ENCODE data around the gene SETD4.
A peak's percentile ranks its signal among the peaks of the same experiment; 100 is the strongest.
"Not testable (repeated sequence)": the region's sequence is repeated elsewhere in the genome, so short reads cannot be mapped to it uniquely, and the experiment has no call there.

Gene SETD4

GRCh38 chr21:36060159-36060921 lies at the start of gene SETD4:
TSS of gene SETD4 (minus strand) at chr21:36060526. CDS start at chr21:36058888, 1,638 bp downstream.
- DNase-seq (ENCODE audit: low spot score) = peak; percentile 94

GRCh38 chr21:36109868-36110267 lies 49.5 kb upstream of the SETD4 start:
- DNase-seq (ENCODE audit: low spot score) = no peak

- DNase-seq (ENCODE audit: low spot score) = no peak
Observed at GRCh38 chr21:36105327-36105842, 45.1 kb upstream of the SETD4 start.

GRCh38 chr21:36104317-36105300 lies 44.3 kb upstream of the SETD4 start:
- DNase-seq (ENCODE audit: low spot score) = peak; percentile 49

- DNase-seq (ENCODE audit: low spot score) = no peak
Observed at GRCh38 chr21:36103434-36103833, 43.1 kb upstream of the SETD4 start.

- no peak for DNase-seq (ENCODE audit: low spot score)
Observed at GRCh38 chr21:36100971-36101641, 40.8 kb upstream of the SETD4 start.

- not testable (repeated sequence) for DNase-seq (ENCODE audit: low spot score)
Observed at GRCh38 chr21:36099695-36100211, 39.4 kb upstream of the SETD4 start.

GRCh38 chr21:36099000-36099399 lies 38.7 kb upstream of the SETD4 start:
- no peak for DNase-seq (ENCODE audit: low spot score)

GRCh38 chr21:36098182-36098532 lies 37.8 kb upstream of the SETD4 start:
- DNase-seq (ENCODE audit: low spot score) = no peak

- DNase-seq (ENCODE audit: low spot score) = no peak
Observed at GRCh38 chr21:36097427-36098181, 37.3 kb upstream of the SETD4 start.

- no peak for DNase-seq (ENCODE audit: low spot score)
Observed at GRCh38 chr21:36096398-36097290, 36.3 kb upstream of the SETD4 start.

GRCh38 chr21:36093512-36093911 lies 33.2 kb upstream of the SETD4 start:
- no peak for DNase-seq (ENCODE audit: low spot score)

- no peak for DNase-seq (ENCODE audit: low spot score)
Observed at GRCh38 chr21:36092681-36093080, 32.4 kb upstream of the SETD4 start.

GRCh38 chr21:36089946-36090345 lies 29.6 kb upstream of the SETD4 start:
- DNase-seq (ENCODE audit: low spot score) = no peak

- DNase-seq (ENCODE audit: low spot score) = no peak
Observed at GRCh38 chr21:36087362-36088138, 27.2 kb upstream of the SETD4 start.

GRCh38 chr21:36082237-36082664 lies 21.9 kb upstream of the SETD4 start:
- no peak for DNase-seq (ENCODE audit: low spot score)

GRCh38 chr21:36080386-36080785 lies 20.1 kb upstream of the SETD4 start:
- DNase-seq (ENCODE audit: low spot score) = no peak

- no peak for DNase-seq (ENCODE audit: low spot score)
Observed at GRCh38 chr21:36079671-36080070, 19.3 kb upstream of the SETD4 start.

- DNase-seq (ENCODE audit: low spot score) = peak; percentile 58
Observed at GRCh38 chr21:36079010-36079649, 18.8 kb upstream of the SETD4 start.
